ENCODE results near the gene CASTOR2. TPM values are rescaled to one million over a fixed set of nuclear protein-coding genes. Genes with fewer than 3 reads are reported as not detected.
A peak's percentile ranks its signal among the peaks of the same experiment; 100 is the strongest.

Gene CASTOR2
- total RNA-seq, 1 experiment from 2014 or later, result 26.5 TPM

- Histone ChIP-seq H3K23me2 (ENCODE audit: insufficient read length, low read depth, low read length, poor library complexity, severe bottlenecking) (no peaks in the 10 kb centered on the region), H3K4me1 (ENCODE audit: insufficient read depth, low read length) (peaks cover 3% of the 10 kb centered on the region; the same call in 1 of the 2 replicates), H2AFZ (ENCODE audit: low read length) (no peak overlapping the region), H3K18ac (ENCODE audit: insufficient read length, low read depth, low read length) (no peak overlapping the region), H3K27ac (ENCODE audit: insufficient read length, low read depth, low read length) (no peak overlapping the region), H4K91ac (ENCODE audit: insufficient read length, low read depth, low read length) (no peak overlapping the region), H2BK12ac (ENCODE audit: insufficient read length, low read depth, low read length) (no peak overlapping the region), H3K9me3 (ENCODE audit: control insufficient read depth, low read depth, low read length) (no peaks in the 10 kb centered on the region), H3K27me3 (ENCODE audit: insufficient read depth, low read length) (no peaks in the 10 kb centered on the region), H3K4ac (ENCODE audit: low read depth, low read length) (no peak overlapping the region), H3K14ac (ENCODE audit: insufficient read depth, low read length) (peak overlapping the region; percentile 31; the same call in 1 of the 2 replicates), H4K8ac (replicated peaks; ENCODE audit: insufficient read length, low read depth, low read length) (no peak overlapping the region), H3T11ph (ENCODE audit: low read length) (no peak overlapping the region), H2BK20ac (ENCODE audit: low read depth, low read length, poor library complexity, severe bottlenecking) (no peak overlapping the region), H3K56ac (ENCODE audit: insufficient read length, low read depth, low read length) (no peak overlapping the region), H3K79me1 (ENCODE audit: insufficient read depth, low read depth, low read length, poor library complexity, severe bottlenecking) (no peaks in the 10 kb centered on the region), H4K20me1 (ENCODE audit: control insufficient read depth, insufficient read depth, insufficient read length) (no peaks in the 10 kb centered on the region), H3K9ac (ENCODE audit: extremely low read depth, insufficient read length, low read length) (no peak overlapping the region), H2AK5ac (ENCODE audit: insufficient read length, low read length) (no peak overlapping the region), H2BK5ac (ENCODE audit: insufficient read length, low read length) (no peak overlapping the region), H4K5ac (ENCODE audit: insufficient read length, low read depth, low read length) (no peak overlapping the region), H2BK120ac (ENCODE audit: low read depth, low read length, poor library complexity, severe bottlenecking) (no peak overlapping the region), H2BK15ac (ENCODE audit: low read depth, low read length) (no peak overlapping the region), H3K4me2 (ENCODE audit: insufficient read depth, insufficient read length, low read length) (no peak overlapping the region), H3K23ac (ENCODE audit: insufficient read length, low read depth, low read length) (no peak overlapping the region), H3K79me2 (ENCODE audit: insufficient read depth, low read length) (no peaks in the 10 kb centered on the region)
- Mint-ChIP-seq H3K27ac (peak overlapping the region in 1 of 3 experiments; percentile 9; a peak in 2 of 7 replicates), H3K9me3 (no peaks in the 10 kb centered on the region), H3K4me3 (no peak overlapping the region), H3K27me3 (ENCODE audit: low read depth) (peaks cover 2% of the 10 kb centered on the region; the same call in 1 of the 2 replicates), H3K36me3 (ENCODE audit: insufficient read depth in 1 of 3, low read depth in 3 of 3) (peaks cover 3 to 27% (median 20%) of the 10 kb centered on the region in 3 experiments), H3K4me1 (peaks cover 11 to 13% of the 10 kb centered on the region in 2 experiments)
- WGBS (ENCODE audit: extremely low coverage, insufficient read length, low lambda C conversion rate), result no CpG with 5 or more reads among the region's 11 CpGs
- DNase-seq, result no peak
- TF ChIP-seq, protein P1, sequence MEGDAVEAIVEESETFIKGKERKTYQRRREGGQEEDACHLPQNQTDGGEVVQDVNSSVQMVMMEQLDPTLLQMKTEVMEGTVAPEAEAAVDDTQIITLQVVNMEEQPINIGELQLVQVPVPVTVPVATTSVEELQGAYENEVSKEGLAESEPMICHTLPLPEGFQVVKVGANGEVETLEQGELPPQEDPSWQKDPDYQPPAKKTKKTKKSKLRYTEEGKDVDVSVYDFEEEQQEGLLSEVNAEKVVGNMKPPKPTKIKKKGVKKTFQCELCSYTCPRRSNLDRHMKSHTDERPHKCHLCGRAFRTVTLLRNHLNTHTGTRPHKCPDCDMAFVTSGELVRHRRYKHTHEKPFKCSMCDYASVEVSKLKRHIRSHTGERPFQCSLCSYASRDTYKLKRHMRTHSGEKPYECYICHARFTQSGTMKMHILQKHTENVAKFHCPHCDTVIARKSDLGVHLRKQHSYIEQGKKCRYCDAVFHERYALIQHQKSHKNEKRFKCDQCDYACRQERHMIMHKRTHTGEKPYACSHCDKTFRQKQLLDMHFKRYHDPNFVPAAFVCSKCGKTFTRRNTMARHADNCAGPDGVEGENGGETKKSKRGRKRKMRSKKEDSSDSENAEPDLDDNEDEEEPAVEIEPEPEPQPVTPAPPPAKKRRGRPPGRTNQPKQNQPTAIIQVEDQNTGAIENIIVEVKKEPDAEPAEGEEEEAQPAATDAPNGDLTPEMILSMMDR (conservative IDR thresholded peaks at IDR 0.05), result no peak
Observed at GRCh38 chr7:75039709-75040108, 75.2 kb downstream of the CASTOR2 start.

Data from H9 (cell line).